OCI-LY1 (cell line): ENCODE data around the gene IL36RN.

Experiments used
- H2AFZ ChIP-seq: fragments of 200-600 bp; sonication (generic), shearing (Covaris generic); 2 replicates; pipeline ENCODE4 v1.6.0; 2014; ENCODE audit warnings: antibody characterized with exemption, mild to moderate bottlenecking, low read length
- H3F3A ChIP-seq: fragments of 200-600 bp; sonication (generic), shearing (Covaris generic); 2 replicates; pipeline ENCODE4 v1.6.0; 2014; ENCODE audit warnings: mild to moderate bottlenecking, antibody characterized with exemption, low read length, moderate library complexity; ENCODE audit not compliant: insufficient read depth
- H3K27ac ChIP-seq: fragments of 200-600 bp; sonication (generic); 2 replicates; pipeline ENCODE4 v1.5.1; 2014; ENCODE audit warnings: low read length, mixed run types, mild to moderate bottlenecking, low read depth; ENCODE audit not compliant: poor library complexity, severe bottlenecking
- H3K27me3 ChIP-seq: fragments of 200-600 bp; sonication (generic); 2 replicates; pipeline ENCODE4 v1.6.0; 2014; ENCODE audit warnings: antibody characterized with exemption, mild to moderate bottlenecking, low read length, moderate library complexity; ENCODE audit not compliant: insufficient read depth
- H3K36me3 ChIP-seq: fragments of 200-600 bp; sonication (generic); 2 replicates; pipeline ENCODE4 v1.6.1; 2014; ENCODE audit warnings: mild to moderate bottlenecking, antibody characterized with exemption, low read length, moderate library complexity, mixed read lengths; ENCODE audit not compliant: insufficient read depth
- H3K4me1 ChIP-seq: fragments of 200-600 bp; sonication (generic); 2 replicates; pipeline ENCODE4 v1.5.1; 2014; ENCODE audit warnings: mild to moderate bottlenecking, low read length, moderate library complexity; ENCODE audit not compliant: insufficient read depth, severe bottlenecking
- H3K4me2 ChIP-seq: fragments of 200-600 bp; sonication (generic), shearing (Covaris generic); 2 replicates; pipeline ENCODE4 v1.6.1; 2014; ENCODE audit warnings: low read length
- H3K4me3 ChIP-seq: fragments of 200-600 bp; sonication (generic); 2 replicates; pipeline ENCODE4 v1.5.1; 2014; ENCODE audit warnings: low read length, low read depth, mild to moderate bottlenecking, mixed read lengths; ENCODE audit not compliant: poor library complexity, severe bottlenecking
- H3K79me2 ChIP-seq: fragments of 200-600 bp; shearing (Covaris generic); 2 replicates; pipeline ENCODE4 v1.6.1; 2016; ENCODE audit warnings: mixed run types, low read length, mixed read lengths; ENCODE audit not compliant: insufficient read depth
- H3K9ac ChIP-seq: fragments of 200-600 bp; sonication (generic), shearing (Covaris generic); 2 replicates; pipeline ENCODE4 v1.6.1; 2014; ENCODE audit warnings: mild to moderate bottlenecking, low read length, mixed read lengths
- H3K9me2 ChIP-seq: fragments of 200-600 bp; sonication (generic), shearing (Covaris generic); 2 replicates; pipeline ENCODE4 v1.6.1; 2014; ENCODE audit warnings: low read depth, mild to moderate bottlenecking, low read length, mixed read lengths
- H3K9me3 ChIP-seq: fragments of 200-600 bp; shearing (Covaris generic); 2 replicates; pipeline ENCODE4 v1.6.1; 2014; ENCODE audit warnings: low read length, mixed read lengths
- H4K20me1 ChIP-seq: fragments of 200-600 bp; sonication (generic), shearing (Covaris generic); 2 replicates; pipeline ENCODE4 v1.6.0; 2016; ENCODE audit warnings: mild to moderate bottlenecking, low read length; ENCODE audit not compliant: insufficient read depth
- CTCF ChIP-seq: fragments of 200-600 bp; sonication (generic), shearing (Covaris generic); IDR thresholded peaks from 2 replicates; pipeline ENCODE4 v1.5.1; 2017; ENCODE audit warnings: mild to moderate bottlenecking, antibody characterized with exemption, low read length, moderate library complexity, mixed read lengths
- EZH2 ChIP-seq: fragments of 200-600 bp; sonication (generic), shearing (Covaris generic); IDR thresholded peaks from 2 replicates; pipeline ENCODE4 v1.8.0; 2017; ENCODE audit warnings: borderline replicate concordance, mixed run types, mild to moderate bottlenecking, antibody characterized with exemption, low read length, moderate library complexity, mixed read lengths

Gene IL36RN

GRCh38 chr2:113011108-113011507 lies 47.9 kb upstream of the IL36RN start:
- Histone ChIP-seq H3K9me3 (no peaks in the 10 kb centered on the region), H3K9me2 (no peaks in the 10 kb centered on the region), H3K9ac (no peak overlapping the region), H3F3A (no peaks in the 10 kb centered on the region), H3K4me3 (no peak overlapping the region), H2AFZ (no peak overlapping the region), H3K4me2 (no peak overlapping the region), H3K27me3 (no peaks in the 10 kb centered on the region), H3K36me3 (no peaks in the 10 kb centered on the region), H3K79me2 (no peaks in the 10 kb centered on the region), H4K20me1 (no peaks in the 10 kb centered on the region), H3K4me1 (no peaks in the 10 kb centered on the region), H3K27ac (no peak overlapping the region)
- TF ChIP-seq EZH2 (no peak), CTCF (no peak)

- H3K9ac ChIP-seq, result no peak overlapping the region
- no peak overlapping the region for H3K27ac ChIP-seq
- H3K9me2 ChIP-seq, result no peaks in the 10 kb centered on the region
- no peaks in the 10 kb centered on the region for H3K4me1 ChIP-seq
- H3K79me2 ChIP-seq, result no peaks in the 10 kb centered on the region
- no peaks in the 10 kb centered on the region for H3K36me3 ChIP-seq
- H3F3A ChIP-seq, result no peaks in the 10 kb centered on the region
- no peaks in the 10 kb centered on the region for H3K27me3 ChIP-seq
- H3K9me3 ChIP-seq, result no peaks in the 10 kb centered on the region
- H3K4me2 ChIP-seq, result no peak overlapping the region
- H4K20me1 ChIP-seq, result no peaks in the 10 kb centered on the region
- H2AFZ ChIP-seq, result no peak overlapping the region
- TF ChIP-seq EZH2 (no peak), CTCF (no peak)
- no peak overlapping the region for H3K4me3 ChIP-seq
Observed at GRCh38 chr2:113012436-113013335, 46.3 kb upstream of the IL36RN start.

GRCh38 chr2:113013336-113013661 lies 45.7 kb upstream of the IL36RN start:
- no peak for TF ChIP-seq CTCF
- TF ChIP-seq EZH2, result no peak
- Histone ChIP-seq H3F3A (no peaks in the 10 kb centered on the region), H3K4me1 (no peaks in the 10 kb centered on the region), H3K9me2 (no peaks in the 10 kb centered on the region), H3K9me3 (no peaks in the 10 kb centered on the region), H4K20me1 (no peaks in the 10 kb centered on the region), H3K27ac (no peak overlapping the region), H3K9ac (no peak overlapping the region), H3K27me3 (no peaks in the 10 kb centered on the region), H3K36me3 (no peaks in the 10 kb centered on the region), H2AFZ (no peak overlapping the region), H3K4me3 (no peak overlapping the region), H3K79me2 (no peaks in the 10 kb centered on the region), H3K4me2 (no peak overlapping the region)
